Neutrophil (primary cell): ENCODE data around the gene TMEM59L.

Experiments used
- H3K27ac ChIP-seq: fragments of 200-600 bp; sonication (generic); 2 replicates; pipeline ENCODE4 v1.5.1; 2016; ENCODE audit warnings: mild to moderate bottlenecking, moderate library complexity
- H3K27me3 ChIP-seq: fragments of 200-600 bp; sonication (generic); 2 replicates; pipeline ENCODE4 v1.6.0; 2016; ENCODE audit warnings: mild to moderate bottlenecking
- H3K36me3 ChIP-seq: fragments of 200-600 bp; sonication (generic); 2 replicates; pipeline ENCODE4 v1.5.1; 2017
- H3K4me1 ChIP-seq, 2 experiments: fragments of 200-600 bp in 1 of 2; sonication (generic) in 1 of 2; 1 replicate in 1 of 2; 2 replicates in 1 of 2; pipeline versions ENCODE4 v1.5.1 to v1.6.1; 2013 to 2016; ENCODE audit warnings: low read depth in 1 of 2, low read length in 1 of 2, mild to moderate bottlenecking in 1 of 2, moderate library complexity in 1 of 2; ENCODE audit not compliant: control insufficient read depth in 1 of 2, insufficient read depth in 1 of 2
- H3K4me3 ChIP-seq, 2 experiments: fragments of 200-600 bp in 1 of 2; sonication (generic) in 1 of 2; 1 replicate in 1 of 2; 2 replicates in 1 of 2; pipeline ENCODE4 v1.5.1; 2013 to 2016; ENCODE audit warnings: low read depth in 1 of 2, low read length in 1 of 2, mild to moderate bottlenecking in 1 of 2, moderate library complexity in 1 of 2
- H3K9me3 ChIP-seq: fragments of 200-600 bp; sonication (generic); 2 replicates; pipeline ENCODE4 v1.5.1; 2016
- CTCF ChIP-seq: fragments of 200-600 bp; sonication (generic); IDR thresholded peaks from 2 replicates; pipeline ENCODE4 v1.5.1; 2016; ENCODE audit warnings: antibody characterized with exemption

TMEM59L gene

DNA sequence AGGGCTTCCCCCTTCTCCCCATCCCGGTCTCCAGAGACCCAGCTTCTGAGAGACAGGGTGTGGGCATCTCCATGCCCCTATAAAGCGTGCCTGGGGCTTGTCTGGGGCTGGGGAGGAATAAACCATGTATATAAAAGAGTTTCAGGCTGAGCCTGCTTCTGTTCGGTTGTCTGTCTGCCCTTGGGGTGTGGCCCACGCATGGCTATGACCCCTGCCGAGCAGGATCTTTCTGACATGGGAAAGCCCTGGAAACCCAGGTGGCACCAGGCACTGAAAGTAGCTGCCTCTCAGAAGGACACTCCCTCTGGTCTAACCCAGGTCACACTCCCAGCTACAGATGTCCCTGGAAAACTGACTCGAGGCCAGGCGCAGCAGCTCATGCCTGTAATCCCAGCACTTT, 8.2 kb downstream of the TMEM59L start:
- TF ChIP-seq CTCF, result no peak
- Histone ChIP-seq H3K27ac (no peak overlapping the region), H3K4me3 (no peak overlapping the region), H3K4me1 (no peaks in the 10 kb centered on the region), H3K9me3 (no peaks in the 10 kb centered on the region), H3K27me3 (peaks cover 84% of the 10 kb centered on the region), H3K36me3 (no peaks in the 10 kb centered on the region)

DNA sequence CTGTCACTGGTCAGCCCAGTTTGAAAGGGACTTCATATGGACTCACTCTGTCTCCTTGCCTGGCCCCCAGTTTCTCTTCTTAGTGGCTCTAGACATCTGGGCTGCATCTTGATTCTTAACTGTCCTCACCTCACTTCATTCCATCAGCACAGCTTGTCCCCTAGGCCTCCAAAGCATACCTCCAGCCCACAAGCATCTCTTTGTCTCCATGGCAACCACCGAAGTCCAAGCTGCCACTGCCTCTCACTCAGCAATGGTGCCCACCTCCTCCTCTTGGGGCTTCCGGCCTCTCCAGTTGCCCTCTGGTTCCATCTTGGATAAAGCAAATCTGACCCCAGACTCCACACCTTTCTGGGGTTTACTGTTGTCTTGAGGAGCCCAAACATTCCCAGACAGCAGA, 14.2 kb downstream of the TMEM59L start:
- Histone ChIP-seq H3K36me3 (no peaks in the 10 kb centered on the region), H3K9me3 (no peaks in the 10 kb centered on the region), H3K4me1 (no peaks in the 10 kb centered on the region), H3K27ac (no peak overlapping the region), H3K4me3 (no peak overlapping the region), H3K27me3 (peaks cover 71% of the 10 kb centered on the region)
- no peak for TF ChIP-seq CTCF

- no peak overlapping the region for H3K27ac ChIP-seq
- no peaks in the 10 kb centered on the region for H3K4me1 ChIP-seq
- H3K27me3 ChIP-seq, result peaks cover 61% of the 10 kb centered on the region
- H3K9me3 ChIP-seq, result no peaks in the 10 kb centered on the region
- no peaks in the 10 kb centered on the region for H3K36me3 ChIP-seq
- no peak overlapping the region for H3K4me3 ChIP-seq
- no peak for TF ChIP-seq CTCF
Measured at GRCh38 chr19:18629166-18630088, 16.8 kb downstream of the TMEM59L start.

- Histone ChIP-seq H3K27ac (no peak overlapping the region), H3K27me3 (peaks cover 43% of the 10 kb centered on the region), H3K36me3 (no peaks in the 10 kb centered on the region), H3K4me3 (no peak overlapping the region), H3K4me1 (peaks cover 6 to 19% of the 10 kb centered on the region in 2 experiments), H3K9me3 (no peaks in the 10 kb centered on the region)
- TF ChIP-seq CTCF, result no peak
Measured at GRCh38 chr19:18633321-18633720, 20.7 kb downstream of the TMEM59L start.

DNA sequence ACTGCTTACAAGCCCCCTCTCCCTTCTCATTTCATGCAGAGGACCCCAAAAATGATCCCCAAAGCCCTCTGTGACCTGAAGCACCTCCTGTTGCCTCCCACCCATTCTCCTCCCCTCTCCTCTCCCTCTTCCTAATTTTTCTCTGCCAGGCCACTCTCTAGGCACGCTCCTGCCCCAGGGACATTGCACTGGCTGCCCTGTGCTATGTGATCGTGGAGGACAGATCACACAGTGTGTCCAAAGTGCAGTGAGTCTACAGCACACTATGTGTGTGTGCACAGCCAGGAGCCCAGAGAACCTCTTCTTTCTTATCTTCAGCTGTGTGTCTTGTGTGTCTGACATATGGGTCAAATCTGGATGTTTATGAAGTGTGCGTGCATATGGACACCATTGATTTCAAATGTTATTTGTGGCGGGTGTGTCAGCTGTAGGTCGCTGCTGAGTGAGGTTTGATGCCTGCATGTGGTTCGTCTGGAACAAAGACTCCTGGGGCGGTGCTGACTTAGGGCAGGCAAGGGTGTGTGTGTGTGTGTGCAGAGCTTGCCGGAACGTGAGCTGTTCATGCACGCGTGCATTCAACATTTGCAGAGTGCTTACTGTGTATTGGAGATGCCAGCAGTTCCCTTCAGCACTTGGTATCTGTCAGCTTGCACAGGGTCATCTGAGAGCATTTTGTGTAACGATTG, 22.1 kb downstream of the TMEM59L start:
- Histone ChIP-seq H3K27me3 (peaks cover 28% of the 10 kb centered on the region), H3K4me3 (no peak overlapping the region), H3K36me3 (no peaks in the 10 kb centered on the region), H3K9me3 (no peaks in the 10 kb centered on the region), H3K4me1 (peaks cover 6 to 19% of the 10 kb centered on the region in 2 experiments), H3K27ac (no peak overlapping the region)
- no peak for TF ChIP-seq CTCF
